ENCODE measurements around the gene BCL2L15. TPM values are rescaled to one million over a fixed set of nuclear protein-coding genes. Genes with fewer than 3 reads are reported as not detected.

The BCL2L15 gene
- total RNA-seq, 1 donor from 2014 or later: 0.67 TPM

- H3K4me3 Mint-ChIP-seq (ENCODE audit: low read depth): no peak overlapping the region
- no peaks in the 10 kb centered on the region for H3K9me3 Mint-ChIP-seq (ENCODE audit: low read depth)
- peaks cover 4% of the 10 kb centered on the region for H3K36me3 Mint-ChIP-seq (ENCODE audit: insufficient read depth)
- no peak for TF ChIP-seq CTCF (IDR thresholded peaks at IDR 0.05; ENCODE audit: unreplicated experiment)
- DNase-seq (ENCODE audit: low spot score, unreplicated experiment): no peak
- H3K4me1 Mint-ChIP-seq (ENCODE audit: low read depth): no peaks in the 10 kb centered on the region
- no peak overlapping the region for H3K27ac Mint-ChIP-seq
- no peaks in the 10 kb centered on the region for H3K27me3 Mint-ChIP-seq
Observed at GRCh38 chr1:113891631-113892220, 4.3 kb upstream of the BCL2L15 start.

GRCh38 chr1:113890816-113891215 lies 3.4 kb upstream of the BCL2L15 start:
- no peak for DNase-seq (ENCODE audit: low spot score, unreplicated experiment)
- TF ChIP-seq CTCF (IDR thresholded peaks at IDR 0.05; ENCODE audit: unreplicated experiment): no peak
- H3K9me3 Mint-ChIP-seq (ENCODE audit: low read depth): no peaks in the 10 kb centered on the region
- H3K4me1 Mint-ChIP-seq (ENCODE audit: low read depth): no peaks in the 10 kb centered on the region
- H3K4me3 Mint-ChIP-seq (ENCODE audit: low read depth): no peak overlapping the region
- no peaks in the 10 kb centered on the region for H3K27me3 Mint-ChIP-seq
- peaks cover 1% of the 10 kb centered on the region for H3K36me3 Mint-ChIP-seq (ENCODE audit: insufficient read depth)
- H3K27ac Mint-ChIP-seq: no peak overlapping the region

- Mint-ChIP-seq H3K4me3 (ENCODE audit: low read depth) (no peak overlapping the region), H3K9me3 (ENCODE audit: low read depth) (no peaks in the 10 kb centered on the region), H3K27me3 (no peaks in the 10 kb centered on the region), H3K27ac (no peak overlapping the region), H3K4me1 (ENCODE audit: low read depth) (peaks cover under 1% of the 10 kb centered on the region), H3K36me3 (ENCODE audit: insufficient read depth) (no peaks in the 10 kb centered on the region)
- no peak for DNase-seq (ENCODE audit: low spot score, unreplicated experiment)
- no peak for TF ChIP-seq CTCF (IDR thresholded peaks at IDR 0.05; ENCODE audit: unreplicated experiment)
Observed at GRCh38 chr1:113886417-113887401, 672 bp downstream of the BCL2L15 start.

GRCh38 chr1:113881661-113882060 lies 5.7 kb downstream of the BCL2L15 start:
- no peak overlapping the region for H3K27ac Mint-ChIP-seq
- no peak for DNase-seq (ENCODE audit: low spot score, unreplicated experiment)
- no peak for TF ChIP-seq CTCF (IDR thresholded peaks at IDR 0.05; ENCODE audit: unreplicated experiment)
- no peaks in the 10 kb centered on the region for H3K27me3 Mint-ChIP-seq
- H3K36me3 Mint-ChIP-seq (ENCODE audit: insufficient read depth): no peaks in the 10 kb centered on the region
- no peaks in the 10 kb centered on the region for H3K9me3 Mint-ChIP-seq (ENCODE audit: low read depth)
- H3K4me3 Mint-ChIP-seq (ENCODE audit: low read depth): no peak overlapping the region
- H3K4me1 Mint-ChIP-seq (ENCODE audit: low read depth): peaks cover 17% of the 10 kb centered on the region

GRCh38 chr1:113879739-113880038 lies 7.7 kb downstream of the BCL2L15 start:
- Mint-ChIP-seq H3K4me1 (ENCODE audit: low read depth) (peaks cover 17% of the 10 kb centered on the region), H3K27me3 (no peaks in the 10 kb centered on the region), H3K9me3 (ENCODE audit: low read depth) (no peaks in the 10 kb centered on the region), H3K36me3 (ENCODE audit: insufficient read depth) (no peaks in the 10 kb centered on the region), H3K27ac (no peak overlapping the region), H3K4me3 (ENCODE audit: low read depth) (no peak overlapping the region)
- TF ChIP-seq CTCF (IDR thresholded peaks at IDR 0.05; ENCODE audit: unreplicated experiment): no peak
- no peak for DNase-seq (ENCODE audit: low spot score, unreplicated experiment)

Data from progenitor cell of endocrine pancreas (in vitro differentiated cells).